HepG2 (cell line): Measurements from ENCODE around the gene DNASE1L2. TPM values are rescaled to one million over a fixed set of nuclear protein-coding genes. Genes with fewer than 3 reads are reported as not detected.

Experiments used
- ELF3 ChIP-seq: IDR thresholded peaks from 2 replicates; pipeline ENCODE4 v1.6.1; 2016; ENCODE audit warnings: missing genetic modification reagents, missing compliant biosample characterization
- FOSL2 ChIP-seq: sonication (generic); formaldehyde crosslinking; IDR thresholded peaks from 2 replicates; pipeline ENCODE4 v1.4.0; 2020; ENCODE audit warnings: missing genetic modification reagents
- FOXA3 ChIP-seq: IDR thresholded peaks from 2 replicates; pipeline ENCODE4 v1.6.1; 2016; ENCODE audit warnings: missing genetic modification reagents, missing compliant biosample characterization
- FOXO1 ChIP-seq: sonication (generic); formaldehyde crosslinking; IDR thresholded peaks from 2 replicates; pipeline ENCODE4 v1.4.0; 2020; ENCODE audit warnings: missing genetic modification reagents
- GABPA ChIP-seq, 2 experiments: IDR thresholded peaks; 2 replicates each; pipeline ENCODE4 v1.6.1; 2011 to 2016; ENCODE audit warnings: low read depth in 2 of 2, low read length in 1 of 2, missing biosample characterization in 1 of 2, missing genetic modification characterization in 1 of 2
- HDAC1 ChIP-seq: sonication (generic); formaldehyde crosslinking; IDR thresholded peaks from 2 replicates; pipeline ENCODE4 v1.5.1; 2020; ENCODE audit warnings: mild to moderate bottlenecking, missing genetic modification reagents
- HHEX ChIP-seq: IDR thresholded peaks from 2 replicates; pipeline ENCODE4 v1.6.1; 2016; ENCODE audit warnings: control low read depth
- IRF2 ChIP-seq: IDR thresholded peaks from 2 replicates; pipeline ENCODE4 v1.6.1; 2018; ENCODE audit warnings: missing genetic modification reagents, missing compliant biosample characterization
- NAIF1 ChIP-seq: sonication (generic); formaldehyde crosslinking; IDR thresholded peaks from 2 replicates; pipeline ENCODE4 v1.5.0; 2020; ENCODE audit warnings: mild to moderate bottlenecking, missing genetic modification reagents, borderline replicate concordance
- PAX8 ChIP-seq: sonication (generic); formaldehyde crosslinking; IDR thresholded peaks from 2 replicates; pipeline ENCODE4 v1.8.0; 2022; ENCODE audit warnings: mild to moderate bottlenecking, missing genetic modification reagents, borderline replicate concordance
- PHB2 ChIP-seq: fragments of 450-650 bp; IDR thresholded peaks from 2 replicates; pipeline ENCODE4 v1.6.1; 2018; ENCODE audit not compliant: partially characterized antibody
- RAD21 ChIP-seq: fragments of 450-650 bp; formaldehyde crosslinking; IDR thresholded peaks from 2 replicates; pipeline ENCODE4 v1.5.0; 2020; ENCODE audit warnings: mild to moderate bottlenecking
- ZHX1 ChIP-seq: sonication (generic); formaldehyde crosslinking; IDR thresholded peaks from 2 replicates; pipeline ENCODE4 v1.8.1; 2022; ENCODE audit warnings: low read depth, mild to moderate bottlenecking, missing genetic modification reagents
- ZKSCAN8 ChIP-seq: IDR thresholded peaks from 2 replicates; pipeline ENCODE4 v1.6.1; 2016; ENCODE audit warnings: borderline replicate concordance, missing genetic modification reagents, missing compliant biosample characterization
- ZMYM2 ChIP-seq: sonication (generic); formaldehyde crosslinking; IDR thresholded peaks from 2 replicates; pipeline ENCODE4 v1.8.0; 2022; ENCODE audit warnings: mild to moderate bottlenecking, missing genetic modification reagents
- ZNF607 ChIP-seq: sonication (generic); formaldehyde crosslinking; IDR thresholded peaks from 2 replicates; pipeline ENCODE4 v1.5.1; 2020; ENCODE audit warnings: missing genetic modification reagents, mild to moderate bottlenecking, borderline replicate concordance
- ZNF639 ChIP-seq: conservative IDR thresholded peaks from 2 replicates; pipeline ENCODE4 v1.6.1; 2018; ENCODE audit warnings: missing genetic modification reagents
- polyA plus RNA-seq, 8 experiments: library from polyadenylated mRNA; depleted of rRNA in 3 of 8; stranded (reverse) in 7 of 8; unstranded in 1 of 8; fragments of >200 nt; fragmentation: Illumina TruSeq in 4 of 8; extraction: Trizol in 4 of 8; gene quantifications; 2 replicates each; pipeline versions ENCODE4 v1.2.1 to v1.2.3, GENCODE V29; 2011 to 2016; ENCODE audit warnings: low read depth in 4 of 8, missing spikeins in 1 of 8, mixed read lengths in 1 of 8; ENCODE audit not compliant: insufficient read depth in 1 of 8
- total RNA-seq, 5 experiments: library from RNA; depleted of rRNA; stranded (reverse); fragments of >200 nt; fragmentation: Illumina TruSeq; extraction: Trizol; gene quantifications; 2 replicates each; pipeline ENCODE4 v1.2.3, GENCODE V29; 2016; ENCODE audit warnings: low read depth in 1 of 5
- TF ChIP-seq, protein P1 (sequence below): sonication (generic); formaldehyde crosslinking; IDR thresholded peaks from 2 replicates; pipeline ENCODE4 v1.5.1; 2020; ENCODE audit warnings: mild to moderate bottlenecking, missing genetic modification reagents, borderline replicate concordance

The DNASE1L2 gene
- total and polyA plus RNA-seq, 2 of the 13 experiments (the other 11 are each of a cell fraction or from before 2014, with no cell fraction given): 0.44 to 0.50 TPM

DNA sequence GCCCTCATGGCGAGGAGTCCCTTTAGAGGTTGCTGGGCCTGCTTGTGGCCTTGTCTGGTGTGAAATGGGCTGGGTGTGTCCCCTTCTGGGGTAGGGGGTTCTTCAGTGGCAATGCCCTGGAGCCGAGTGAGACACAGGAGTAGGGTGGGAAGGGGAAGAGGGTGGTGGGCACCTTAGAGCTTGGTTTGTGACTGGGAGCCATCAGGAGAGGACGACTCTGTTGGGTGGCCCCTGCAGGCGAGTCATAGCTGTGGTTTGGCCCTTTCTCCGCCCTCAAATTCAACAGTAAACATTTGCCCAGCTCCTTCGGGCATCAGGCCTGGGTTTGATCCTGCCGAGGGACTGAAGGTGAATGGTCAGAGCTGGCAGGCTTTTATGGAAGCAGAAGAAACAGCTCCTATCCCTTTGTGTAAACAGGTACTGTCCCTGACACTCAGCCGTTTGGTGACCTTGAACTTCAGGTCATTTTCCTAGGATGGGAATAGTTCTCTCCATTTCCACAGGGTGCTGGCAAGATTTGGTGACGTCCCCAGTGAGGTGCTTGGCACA is 9.9 kb upstream of the DNASE1L2 start (continued):
- peak; percentile 77; the same call in 1 of the 2 replicates for TF ChIP-seq ZHX1 (CRISPR knock-in tag)
- peak; percentile 74; the same call in 1 of the 2 replicates for TF ChIP-seq ZNF639 (CRISPR knock-in tag)
- peak; percentile 78; the same call in 1 of the 2 replicates for TF ChIP-seq FOXO1
- peak; percentile 20; the same call in 1 of the 2 replicates for TF ChIP-seq IRF2 (CRISPR knock-in tag)
- peak; percentile 61 for TF ChIP-seq FOSL2 (CRISPR knock-in tag)
- 0 out of 2 replicates have a peak, but pooled peaks have one; percentile 29 for TF ChIP-seq ELF3 (CRISPR knock-in tag)
- no peak for TF ChIP-seq ZKSCAN8 (CRISPR knock-in tag)
- TF ChIP-seq HHEX (CRISPR knock-in tag): peak; percentile 75
- 0 out of 2 replicates have a peak, but pooled peaks have one; percentile 5 for TF ChIP-seq RAD21
- TF ChIP-seq FOXA3 (CRISPR knock-in tag): peak; percentile 96
- no peak for TF ChIP-seq ZNF607 (CRISPR knock-in tag)
- peak; percentile 39; the same call in 1 of the 2 replicates for TF ChIP-seq HDAC1 (CRISPR knock-in tag)
- no peak for TF ChIP-seq PAX8 (CRISPR knock-in tag)
- 0 out of 2 replicates have a peak, but pooled peaks have one; percentile 37 for TF ChIP-seq ZMYM2 (CRISPR knock-in tag)
- TF ChIP-seq GABPA (IDR thresholded peaks at IDR 0.05; ENCODE audit: low read depth, low read length): no peak
- TF ChIP-seq GABPA (CRISPR knock-in tag; IDR thresholded peaks at IDR 0.05; ENCODE audit: low read depth): no peak
- TF ChIP-seq, protein P1, sequence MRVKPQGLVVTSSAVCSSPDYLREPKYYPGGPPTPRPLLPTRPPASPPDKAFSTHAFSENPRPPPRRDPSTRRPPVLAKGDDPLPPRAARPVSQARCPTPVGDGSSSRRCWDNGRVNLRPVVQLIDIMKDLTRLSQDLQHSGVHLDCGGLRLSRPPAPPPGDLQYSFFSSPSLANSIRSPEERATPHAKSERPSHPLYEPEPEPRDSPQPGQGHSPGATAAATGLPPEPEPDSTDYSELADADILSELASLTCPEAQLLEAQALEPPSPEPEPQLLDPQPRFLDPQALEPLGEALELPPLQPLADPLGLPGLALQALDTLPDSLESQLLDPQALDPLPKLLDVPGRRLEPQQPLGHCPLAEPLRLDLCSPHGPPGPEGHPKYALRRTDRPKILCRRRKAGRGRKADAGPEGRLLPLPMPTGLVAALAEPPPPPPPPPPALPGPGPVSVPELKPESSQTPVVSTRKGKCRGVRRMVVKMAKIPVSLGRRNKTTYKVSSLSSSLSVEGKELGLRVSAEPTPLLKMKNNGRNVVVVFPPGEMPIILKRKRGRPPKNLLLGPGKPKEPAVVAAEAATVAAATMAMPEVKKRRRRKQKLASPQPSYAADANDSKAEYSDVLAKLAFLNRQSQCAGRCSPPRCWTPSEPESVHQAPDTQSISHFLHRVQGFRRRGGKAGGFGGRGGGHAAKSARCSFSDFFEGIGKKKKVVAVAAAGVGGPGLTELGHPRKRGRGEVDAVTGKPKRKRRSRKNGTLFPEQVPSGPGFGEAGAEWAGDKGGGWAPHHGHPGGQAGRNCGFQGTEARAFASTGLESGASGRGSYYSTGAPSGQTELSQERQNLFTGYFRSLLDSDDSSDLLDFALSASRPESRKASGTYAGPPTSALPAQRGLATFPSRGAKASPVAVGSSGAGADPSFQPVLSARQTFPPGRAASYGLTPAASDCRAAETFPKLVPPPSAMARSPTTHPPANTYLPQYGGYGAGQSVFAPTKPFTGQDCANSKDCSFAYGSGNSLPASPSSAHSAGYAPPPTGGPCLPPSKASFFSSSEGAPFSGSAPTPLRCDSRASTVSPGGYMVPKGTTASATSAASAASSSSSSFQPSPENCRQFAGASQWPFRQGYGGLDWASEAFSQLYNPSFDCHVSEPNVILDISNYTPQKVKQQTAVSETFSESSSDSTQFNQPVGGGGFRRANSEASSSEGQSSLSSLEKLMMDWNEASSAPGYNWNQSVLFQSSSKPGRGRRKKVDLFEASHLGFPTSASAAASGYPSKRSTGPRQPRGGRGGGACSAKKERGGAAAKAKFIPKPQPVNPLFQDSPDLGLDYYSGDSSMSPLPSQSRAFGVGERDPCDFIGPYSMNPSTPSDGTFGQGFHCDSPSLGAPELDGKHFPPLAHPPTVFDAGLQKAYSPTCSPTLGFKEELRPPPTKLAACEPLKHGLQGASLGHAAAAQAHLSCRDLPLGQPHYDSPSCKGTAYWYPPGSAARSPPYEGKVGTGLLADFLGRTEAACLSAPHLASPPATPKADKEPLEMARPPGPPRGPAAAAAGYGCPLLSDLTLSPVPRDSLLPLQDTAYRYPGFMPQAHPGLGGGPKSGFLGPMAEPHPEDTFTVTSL (CRISPR knock-in tag): peak; percentile 16; the same call in 1 of the 2 replicates
- no peak for TF ChIP-seq NAIF1 (CRISPR knock-in tag)
- no peak for TF ChIP-seq PHB2
